ENCODE results near the gene NELFA. TPM values are rescaled to one million over a fixed set of nuclear protein-coding genes. Genes with fewer than 3 reads are reported as not detected.
A peak's percentile ranks its signal among the peaks of the same experiment; 100 is the strongest.

Gene NELFA
- total and polyA plus RNA-seq, 4 donors: 17.8 to 33.6 (median 24.7) TPM

DNA sequence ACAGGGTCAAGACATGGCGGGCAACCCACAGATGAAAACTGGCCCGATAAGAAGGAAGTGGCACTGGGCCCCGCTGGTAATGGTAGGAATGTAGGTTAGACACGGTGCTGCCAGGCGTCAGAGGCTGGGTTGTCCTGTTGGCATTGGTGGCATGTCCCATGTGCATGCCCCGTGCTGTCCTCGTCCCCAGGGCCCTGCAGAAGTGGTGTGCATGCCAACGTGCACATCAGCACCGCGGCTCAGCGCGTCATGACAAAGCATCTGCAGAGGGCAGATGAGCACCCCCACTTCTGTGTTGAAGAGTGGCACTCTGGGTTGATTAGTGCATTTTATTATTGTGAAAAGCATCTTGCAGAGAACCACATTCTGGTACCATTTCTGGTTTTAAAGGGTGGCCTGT lies 35.6 kb downstream of the NELFA start:
- TF ChIP-seq, protein P1, sequence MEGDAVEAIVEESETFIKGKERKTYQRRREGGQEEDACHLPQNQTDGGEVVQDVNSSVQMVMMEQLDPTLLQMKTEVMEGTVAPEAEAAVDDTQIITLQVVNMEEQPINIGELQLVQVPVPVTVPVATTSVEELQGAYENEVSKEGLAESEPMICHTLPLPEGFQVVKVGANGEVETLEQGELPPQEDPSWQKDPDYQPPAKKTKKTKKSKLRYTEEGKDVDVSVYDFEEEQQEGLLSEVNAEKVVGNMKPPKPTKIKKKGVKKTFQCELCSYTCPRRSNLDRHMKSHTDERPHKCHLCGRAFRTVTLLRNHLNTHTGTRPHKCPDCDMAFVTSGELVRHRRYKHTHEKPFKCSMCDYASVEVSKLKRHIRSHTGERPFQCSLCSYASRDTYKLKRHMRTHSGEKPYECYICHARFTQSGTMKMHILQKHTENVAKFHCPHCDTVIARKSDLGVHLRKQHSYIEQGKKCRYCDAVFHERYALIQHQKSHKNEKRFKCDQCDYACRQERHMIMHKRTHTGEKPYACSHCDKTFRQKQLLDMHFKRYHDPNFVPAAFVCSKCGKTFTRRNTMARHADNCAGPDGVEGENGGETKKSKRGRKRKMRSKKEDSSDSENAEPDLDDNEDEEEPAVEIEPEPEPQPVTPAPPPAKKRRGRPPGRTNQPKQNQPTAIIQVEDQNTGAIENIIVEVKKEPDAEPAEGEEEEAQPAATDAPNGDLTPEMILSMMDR (IDR thresholded peaks at IDR 0.05; ENCODE audit: control extremely low read depth, extremely low read depth): no peak
- Histone ChIP-seq H3K4me1 (ENCODE audit: control insufficient read depth in 5 of 5, insufficient read depth in 5 of 5, low read length in 5 of 5) (peaks cover 0 to 4% (median 0%) of the 10 kb centered on the region in 5 donors), H3K27ac (ENCODE audit: low read depth in 1 of 2, low read length in 1 of 2) (no peak overlapping the region), H3K4me3 (no peak overlapping the region), H3K36me3 (ENCODE audit: control insufficient read depth in 4 of 4, insufficient read depth in 4 of 4, low read length in 4 of 4) (peaks cover 4 to 40% (median 33%) of the 10 kb centered on the region in 4 donors), H3K9me3 (ENCODE audit: control insufficient read depth in 4 of 4, insufficient read depth in 3 of 4, low read length in 3 of 4) (no peaks in the 10 kb centered on the region), H3K9ac (ENCODE audit: insufficient read depth in 1 of 2, low read length in 2 of 2) (no peak overlapping the region), H3K27me3 (ENCODE audit: control insufficient read depth in 3 of 3, insufficient read depth in 3 of 3, low read length in 2 of 3) (no peaks in the 10 kb centered on the region)
- peak in 1 of 3 donors; percentile 11 for DNase-seq
- ATAC-seq (ENCODE audit: insufficient read depth, low FRiP score): no peak
- WGBS, 2 donors: 94 to 95% methylated on average over 12 of the region's 12 CpGs

DNA sequence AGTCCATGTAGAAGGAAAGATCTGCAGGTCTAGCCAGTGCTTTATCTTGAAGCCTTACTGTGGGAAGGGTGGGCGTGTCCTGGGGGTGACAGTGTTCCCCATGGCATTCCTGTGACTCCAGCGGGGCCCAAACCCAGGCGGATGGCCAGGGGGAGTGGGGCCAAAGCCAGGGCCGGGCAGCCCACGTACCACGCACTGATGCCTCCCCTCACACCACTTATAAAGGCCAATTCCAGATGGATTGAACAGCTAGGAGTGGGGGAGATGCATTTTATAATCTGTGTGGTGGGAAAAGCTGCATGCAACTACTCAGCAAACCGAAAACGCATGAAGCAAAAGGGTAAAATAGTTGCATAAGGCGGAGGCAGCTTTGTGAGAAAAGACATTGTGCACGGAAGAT lies 36.4 kb downstream of the NELFA start:
- Histone ChIP-seq H3K36me3 (ENCODE audit: control insufficient read depth in 4 of 4, insufficient read depth in 4 of 4, low read length in 4 of 4) (peaks cover 0 to 37% (median 34%) of the 10 kb centered on the region in 4 donors), H3K27ac (ENCODE audit: low read depth in 1 of 2, low read length in 1 of 2) (no peak overlapping the region), H3K9ac (ENCODE audit: insufficient read depth in 1 of 2, low read length in 2 of 2) (no peak overlapping the region), H3K4me1 (ENCODE audit: control insufficient read depth in 5 of 5, insufficient read depth in 5 of 5, low read length in 5 of 5) (peaks cover 0 to 4% (median 0%) of the 10 kb centered on the region in 5 donors), H3K9me3 (ENCODE audit: control insufficient read depth in 4 of 4, insufficient read depth in 3 of 4, low read length in 3 of 4) (no peaks in the 10 kb centered on the region), H3K4me3 (no peak overlapping the region), H3K27me3 (ENCODE audit: control insufficient read depth in 3 of 3, insufficient read depth in 3 of 3, low read length in 2 of 3) (no peaks in the 10 kb centered on the region)
- DNase-seq (peak in 1 of 3 donors; percentile 2), ATAC-seq (ENCODE audit: insufficient read depth, low FRiP score) (no peak)
- 97 to 98% methylated on average over 10 of the region's 10 CpGs for WGBS, 2 donors
- TF ChIP-seq, protein P1 (IDR thresholded peaks at IDR 0.05; ENCODE audit: control extremely low read depth, extremely low read depth): no peak

- TF ChIP-seq, protein P1 (IDR thresholded peaks at IDR 0.05; ENCODE audit: control extremely low read depth, extremely low read depth): no peak
- H3K4me1 ChIP-seq (ENCODE audit: control insufficient read depth in 5 of 5, insufficient read depth in 5 of 5, low read length in 5 of 5): peaks cover 0 to 4% (median 0%) of the 10 kb centered on the region in 5 donors
- no peak for ATAC-seq (ENCODE audit: insufficient read depth, low FRiP score)
- no peaks in the 10 kb centered on the region for H3K27me3 ChIP-seq (ENCODE audit: control insufficient read depth in 3 of 3, insufficient read depth in 3 of 3, low read length in 2 of 3)
- no peaks in the 10 kb centered on the region for H3K9me3 ChIP-seq (ENCODE audit: control insufficient read depth in 4 of 4, insufficient read depth in 3 of 4, low read length in 3 of 4)
- WGBS, 2 donors: 96 to 98% methylated on average over 16 of the region's 16 CpGs
- peaks cover 0 to 31% (median 30%) of the 10 kb centered on the region in 4 donors for H3K36me3 ChIP-seq (ENCODE audit: control insufficient read depth in 4 of 4, insufficient read depth in 4 of 4, low read length in 4 of 4)
- DNase-seq: no peak
- H3K9ac ChIP-seq (ENCODE audit: insufficient read depth in 1 of 2, low read length in 2 of 2): no peak overlapping the region
- H3K27ac ChIP-seq (ENCODE audit: low read depth in 1 of 2, low read length in 1 of 2): no peak overlapping the region
- H3K4me3 ChIP-seq: no peak overlapping the region
These were observed 37.1 kb downstream of the NELFA start for GRCh38 chr4:1971456-1972200.
